Measurements from ENCODE around the gene CLCN3.
"Not testable (repeated sequence)": the region's sequence is repeated elsewhere in the genome, so short reads cannot be mapped to it uniquely, and the experiment has no call there.

CLCN3 gene

DNA sequence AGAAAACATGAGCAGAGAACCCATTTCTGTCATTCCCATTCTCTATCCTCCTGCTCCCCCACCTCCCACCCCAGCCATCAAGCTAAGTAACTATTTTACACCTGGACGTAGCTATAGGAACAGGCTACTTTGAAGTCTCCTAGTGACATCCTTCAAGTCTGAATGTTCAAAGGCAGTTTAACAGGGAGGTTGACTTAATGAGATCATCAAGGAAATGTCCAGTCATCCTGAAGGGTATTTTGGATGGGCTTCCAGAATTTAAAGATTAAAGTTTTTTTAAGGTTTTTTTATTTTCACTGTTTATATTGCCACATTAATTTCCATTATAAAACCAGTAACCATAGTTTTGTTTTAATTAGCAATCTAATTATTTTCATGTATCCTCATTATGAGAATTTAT is 96.3 kb downstream of the CLCN3 start:
- DNase-seq (ENCODE audit: insufficient read length, low spot score) (no peak), FAIRE-seq (no peak)
- TF ChIP-seq POU2F2 (IDR thresholded peaks at IDR 0.05; ENCODE audit: low read depth, low read length) (no peak), POLR2A (IDR thresholded peaks at IDR 0.05; ENCODE audit: low read depth, low read length) (no peak), PAX5 (IDR thresholded peaks at IDR 0.05; ENCODE audit: insufficient read depth, low read length, severe bottlenecking) (no peak), SPI1 (IDR thresholded peaks at IDR 0.05; ENCODE audit: low read depth, low read length) (no peak), TAF1 (IDR thresholded peaks at IDR 0.05; ENCODE audit: low read depth, low read length) (no peak), POLR2AphosphoS5 (IDR thresholded peaks at IDR 0.05; ENCODE audit: low read depth, low read length) (no peak)

DNA sequence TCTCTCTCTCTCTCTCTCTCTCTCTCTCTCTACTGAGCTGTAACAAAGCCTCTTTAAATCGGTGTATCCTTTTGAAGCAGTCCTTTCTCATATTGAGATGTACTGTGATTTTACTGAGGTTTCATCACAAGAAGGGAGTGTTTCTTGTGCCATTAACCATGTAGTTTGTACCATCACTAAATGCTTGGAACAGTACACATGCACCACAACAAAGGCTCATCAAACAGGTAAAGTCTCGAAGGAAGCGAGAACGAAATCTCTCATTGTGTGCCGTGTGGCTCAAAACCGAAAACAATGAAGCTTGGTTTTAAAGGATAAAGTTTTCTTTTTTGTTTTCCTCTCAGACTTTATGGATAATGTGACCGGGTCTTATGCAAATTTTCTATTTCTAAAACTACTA is 100.2 kb downstream of the CLCN3 start:
- TF ChIP-seq SPI1 (IDR thresholded peaks at IDR 0.05; ENCODE audit: low read depth, low read length) (no peak), POLR2AphosphoS5 (IDR thresholded peaks at IDR 0.05; ENCODE audit: low read depth, low read length) (no peak), PAX5 (IDR thresholded peaks at IDR 0.05; ENCODE audit: insufficient read depth, low read length, severe bottlenecking) (no peak), TAF1 (IDR thresholded peaks at IDR 0.05; ENCODE audit: low read depth, low read length) (no peak), POU2F2 (IDR thresholded peaks at IDR 0.05; ENCODE audit: low read depth, low read length) (no peak), POLR2A (IDR thresholded peaks at IDR 0.05; ENCODE audit: low read depth, low read length) (no peak)
- FAIRE-seq (no peak), DNase-seq (ENCODE audit: insufficient read length, low spot score) (no peak)

DNA sequence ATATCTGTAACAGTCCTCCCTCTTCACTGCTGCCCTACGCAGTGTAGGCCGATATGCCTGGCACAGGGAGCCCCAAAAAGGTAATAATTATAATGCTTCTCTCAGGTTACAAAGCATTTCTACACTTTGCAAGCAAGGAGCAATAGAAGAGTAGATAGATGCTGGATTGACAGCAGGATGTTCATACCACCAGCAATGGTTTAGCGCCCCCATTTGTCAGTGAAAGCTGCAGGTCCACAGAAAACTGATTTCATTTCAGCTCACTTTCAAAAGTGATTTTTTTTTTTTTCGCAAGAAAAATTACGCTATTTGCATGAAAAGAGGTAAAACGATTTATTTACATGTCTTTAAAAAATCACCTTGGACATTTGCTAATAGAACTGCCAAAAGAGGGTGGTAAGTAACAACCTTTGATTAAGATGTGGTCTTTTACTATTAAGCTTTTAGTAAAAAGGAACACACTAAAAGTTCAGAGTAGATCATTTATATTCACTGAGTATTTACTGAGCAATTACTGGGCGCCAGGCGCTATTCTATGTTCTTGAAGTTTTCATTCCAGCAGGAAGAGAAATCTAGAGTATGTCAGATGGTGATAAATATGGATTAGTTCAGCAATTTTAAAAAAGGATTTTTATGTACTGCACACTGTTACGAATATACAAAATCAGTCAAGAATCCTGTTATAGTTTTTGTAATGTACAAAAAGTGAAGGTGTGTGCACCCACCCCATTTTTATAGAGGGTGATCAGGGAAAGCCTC is 103.0 kb downstream of the CLCN3 start:
- DNase-seq (ENCODE audit: insufficient read length, low spot score) = no peak
- TF ChIP-seq SPI1 (IDR thresholded peaks at IDR 0.05; ENCODE audit: low read depth, low read length) = no peak
- FAIRE-seq = no peak

DNA sequence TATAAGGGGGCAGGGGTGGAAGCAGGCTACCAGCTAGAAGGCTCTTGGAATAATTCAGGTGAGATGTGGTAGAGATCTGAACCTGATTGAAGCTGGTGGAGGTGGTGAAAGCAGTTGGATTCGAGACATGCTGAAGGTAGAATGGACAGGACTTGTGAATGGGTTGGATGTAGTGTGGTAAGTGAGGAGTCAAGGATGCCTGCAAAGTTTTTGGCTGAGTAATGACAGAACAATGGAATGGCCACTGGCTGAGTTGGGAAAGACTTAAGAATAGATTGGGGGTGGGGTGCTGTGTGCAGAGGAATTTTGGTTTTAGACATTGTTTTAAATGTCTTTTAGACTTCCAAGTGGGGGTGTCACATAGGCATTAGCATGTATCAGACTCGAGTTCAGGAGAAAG is 103.9 kb downstream of the CLCN3 start:
- FAIRE-seq = no peak
- DNase-seq (ENCODE audit: insufficient read length, low spot score) = no peak
- no peak for TF ChIP-seq POLR2A (IDR thresholded peaks at IDR 0.05; ENCODE audit: low read depth, low read length)
- no peak for TF ChIP-seq POLR2AphosphoS5 (IDR thresholded peaks at IDR 0.05; ENCODE audit: low read depth, low read length)
- no peak for TF ChIP-seq POU2F2 (IDR thresholded peaks at IDR 0.05; ENCODE audit: low read depth, low read length)
- no peak for TF ChIP-seq PAX5 (IDR thresholded peaks at IDR 0.05; ENCODE audit: insufficient read depth, low read length, severe bottlenecking)
- no peak for TF ChIP-seq TAF1 (IDR thresholded peaks at IDR 0.05; ENCODE audit: low read depth, low read length)
- no peak for TF ChIP-seq SPI1 (IDR thresholded peaks at IDR 0.05; ENCODE audit: low read depth, low read length)

DNA sequence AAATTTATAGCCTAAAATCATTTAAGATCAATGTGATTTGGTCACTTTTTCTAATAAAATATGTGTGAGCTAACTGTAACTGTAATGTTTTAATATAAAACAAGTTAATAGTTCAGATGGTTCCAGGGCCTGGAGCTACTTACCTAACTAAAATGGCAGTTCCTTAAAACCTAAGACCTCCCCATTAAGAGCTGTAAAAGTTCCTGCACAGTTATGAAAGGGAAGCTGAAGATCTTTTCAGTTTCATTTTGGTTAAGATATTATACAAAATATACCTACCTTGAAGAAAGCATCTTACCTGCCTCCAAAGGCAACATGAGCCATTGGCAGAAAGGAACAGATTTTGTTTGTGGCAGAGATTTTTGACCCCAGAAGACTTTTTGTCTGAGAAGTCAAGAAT is 107.2 kb downstream of the CLCN3 start:
- DNase-seq (ENCODE audit: insufficient read length, low spot score) (no peak), FAIRE-seq (no peak)
- TF ChIP-seq TAF1 (IDR thresholded peaks at IDR 0.05; ENCODE audit: low read depth, low read length) = no peak
- no peak for TF ChIP-seq POLR2AphosphoS5 (IDR thresholded peaks at IDR 0.05; ENCODE audit: low read depth, low read length)
- TF ChIP-seq POU2F2 (IDR thresholded peaks at IDR 0.05; ENCODE audit: low read depth, low read length) = no peak
- no peak for TF ChIP-seq POLR2A (IDR thresholded peaks at IDR 0.05; ENCODE audit: low read depth, low read length)
- TF ChIP-seq SPI1 (IDR thresholded peaks at IDR 0.05; ENCODE audit: low read depth, low read length) = no peak
- no peak for TF ChIP-seq PAX5 (IDR thresholded peaks at IDR 0.05; ENCODE audit: insufficient read depth, low read length, severe bottlenecking)

DNA sequence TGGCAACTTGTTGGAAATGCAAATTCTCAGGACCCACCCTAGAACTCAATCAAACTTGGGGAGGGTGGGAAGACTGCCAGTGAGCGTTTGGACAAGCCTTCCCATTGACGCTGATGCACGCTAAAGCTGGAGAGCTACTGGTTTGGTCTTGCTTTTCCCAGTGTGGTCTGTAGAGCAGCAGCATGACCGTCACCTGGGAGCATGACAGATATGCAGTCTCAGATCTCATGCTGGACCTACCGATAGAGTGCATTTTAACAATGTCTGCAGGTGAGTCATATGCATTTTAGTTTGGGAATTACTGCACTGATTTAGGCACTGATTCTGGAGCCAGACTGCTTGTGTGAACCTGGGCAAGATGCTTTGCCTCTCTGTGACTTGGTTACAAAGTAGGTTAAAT is 110.2 kb downstream of the CLCN3 start:
- no peak for TF ChIP-seq PAX5 (IDR thresholded peaks at IDR 0.05; ENCODE audit: insufficient read depth, low read length, severe bottlenecking)
- no peak for TF ChIP-seq SPI1 (IDR thresholded peaks at IDR 0.05; ENCODE audit: low read depth, low read length)
- TF ChIP-seq POLR2AphosphoS5 (IDR thresholded peaks at IDR 0.05; ENCODE audit: low read depth, low read length) = no peak
- no peak for TF ChIP-seq POU2F2 (IDR thresholded peaks at IDR 0.05; ENCODE audit: low read depth, low read length)
- no peak for TF ChIP-seq TAF1 (IDR thresholded peaks at IDR 0.05; ENCODE audit: low read depth, low read length)
- TF ChIP-seq POLR2A (IDR thresholded peaks at IDR 0.05; ENCODE audit: low read depth, low read length) = no peak
- FAIRE-seq = peak; percentile 35
- DNase-seq (ENCODE audit: insufficient read length, low spot score) = no peak

DNA sequence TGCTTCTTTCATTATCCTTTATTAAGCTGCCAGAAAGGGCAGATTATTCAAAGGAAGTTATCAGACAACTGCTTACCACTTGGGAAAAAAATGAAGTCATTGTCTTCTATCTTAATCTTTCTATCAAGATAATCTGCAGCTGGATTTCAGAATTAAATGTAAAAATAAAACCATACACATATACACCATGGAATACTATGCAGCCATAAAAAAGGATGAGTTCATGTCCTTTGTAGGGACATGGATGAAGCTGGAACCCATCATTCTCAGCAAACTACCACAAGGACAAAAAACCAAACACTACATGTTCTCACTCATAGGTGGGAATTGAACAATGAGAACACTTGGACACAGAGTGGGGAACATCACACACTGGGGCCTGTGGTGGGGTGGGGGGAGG is 118.2 kb downstream of the CLCN3 start:
- not testable (repeated sequence) for FAIRE-seq; DNase-seq (ENCODE audit: insufficient read length, low spot score)

DNA sequence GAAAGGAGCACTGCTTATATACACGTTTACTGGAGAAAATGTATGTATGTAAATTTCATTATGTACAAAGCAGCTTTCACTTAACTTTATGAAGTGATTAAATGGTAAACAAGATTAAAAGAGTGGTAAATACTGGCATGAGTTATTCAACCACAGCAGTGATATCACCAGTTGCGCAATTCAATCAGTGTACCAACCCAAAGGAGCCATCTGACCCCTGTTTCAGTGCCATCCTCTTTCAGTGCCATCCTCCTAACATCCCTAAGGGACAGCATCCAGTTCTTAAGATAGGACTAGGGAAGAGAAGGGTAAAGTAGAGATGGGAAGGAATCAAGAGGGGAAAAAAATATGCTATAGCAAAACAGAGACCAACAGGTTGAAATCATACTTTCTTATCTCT is 121.2 kb downstream of the CLCN3 start:
- TF ChIP-seq POLR2A (IDR thresholded peaks at IDR 0.05; ENCODE audit: low read depth, low read length) = no peak
- TF ChIP-seq POU2F2 (IDR thresholded peaks at IDR 0.05; ENCODE audit: low read depth, low read length) = no peak
- TF ChIP-seq SPI1 (IDR thresholded peaks at IDR 0.05; ENCODE audit: low read depth, low read length) = no peak
- no peak for TF ChIP-seq POLR2AphosphoS5 (IDR thresholded peaks at IDR 0.05; ENCODE audit: low read depth, low read length)
- TF ChIP-seq PAX5 (IDR thresholded peaks at IDR 0.05; ENCODE audit: insufficient read depth, low read length, severe bottlenecking) = no peak
- TF ChIP-seq TAF1 (IDR thresholded peaks at IDR 0.05; ENCODE audit: low read depth, low read length) = no peak
- FAIRE-seq = no peak

DNA sequence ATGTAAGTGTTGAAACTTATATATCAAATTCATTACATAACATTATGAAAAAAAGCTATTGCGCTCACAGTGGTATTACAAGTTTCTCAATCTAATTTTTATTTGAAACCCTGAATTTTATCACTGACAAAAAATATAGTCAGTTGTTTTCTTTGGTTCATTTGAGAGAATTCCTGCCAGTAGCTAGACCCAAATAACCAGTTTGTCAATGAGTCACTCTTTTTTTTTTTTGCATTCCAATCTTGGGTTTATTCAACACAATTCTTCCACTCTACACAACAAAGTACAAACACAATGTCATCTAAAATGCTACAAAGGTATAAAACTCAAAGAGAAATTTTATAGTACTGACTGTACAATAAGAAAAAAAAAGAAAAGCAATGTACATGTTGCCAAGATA is 124.2 kb downstream of the CLCN3 start:
- FAIRE-seq (no peak), DNase-seq (ENCODE audit: insufficient read length, low spot score) (no peak)
- TF ChIP-seq POLR2A (IDR thresholded peaks at IDR 0.05; ENCODE audit: low read depth, low read length) (no peak), PAX5 (IDR thresholded peaks at IDR 0.05; ENCODE audit: insufficient read depth, low read length, severe bottlenecking) (no peak)

More for the DNA sequence above, 121.2 kb downstream of the CLCN3 start:
- no peak for DNase-seq (ENCODE audit: insufficient read length, low spot score)

DNA sequence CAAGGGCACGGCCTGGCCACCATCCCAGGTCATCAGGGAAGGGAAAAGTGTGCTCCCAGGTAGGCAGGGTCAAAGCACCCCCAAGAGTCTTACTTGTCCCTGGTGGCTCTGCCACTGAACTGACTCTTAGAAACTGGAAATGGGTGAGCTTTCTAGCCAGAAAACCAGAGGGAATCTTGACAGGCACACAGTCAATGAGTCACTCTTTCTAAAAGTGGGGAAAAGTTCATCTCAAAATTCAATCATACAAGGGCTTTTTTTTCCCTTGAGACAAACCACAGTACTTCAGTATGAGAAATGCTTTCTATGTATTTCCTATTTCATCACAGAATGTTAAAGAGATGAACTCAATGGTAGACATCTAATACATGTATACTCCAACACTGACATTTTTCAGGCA is 124.9 kb downstream of the CLCN3 start:
- FAIRE-seq (no peak), DNase-seq (ENCODE audit: insufficient read length, low spot score) (no peak)

More for the DNA sequence above, 124.9 kb downstream of the CLCN3 start:
- TF ChIP-seq PAX5 (IDR thresholded peaks at IDR 0.05; ENCODE audit: insufficient read depth, low read length, severe bottlenecking) (no peak), TAF1 (IDR thresholded peaks at IDR 0.05; ENCODE audit: low read depth, low read length) (no peak), POU2F2 (IDR thresholded peaks at IDR 0.05; ENCODE audit: low read depth, low read length) (no peak), SPI1 (IDR thresholded peaks at IDR 0.05; ENCODE audit: low read depth, low read length) (no peak), POLR2A (IDR thresholded peaks at IDR 0.05; ENCODE audit: low read depth, low read length) (no peak), POLR2AphosphoS5 (IDR thresholded peaks at IDR 0.05; ENCODE audit: low read depth, low read length) (no peak)

Data from GM12891 (cell line).